T47D (cell line): ENCODE measurements around the gene RNF41.

Source experiments
- DNase-seq, 2 experiments: peaks; one replicate each; pipeline versions ENCODE4 v3.0.0 to v3.0.0-alpha.2; 2011 to 2012; ENCODE audit warnings: low read depth in 1 of 2, low spot score in 1 of 2
- JUND ChIP-seq: IDR thresholded peaks from 2 replicates; pipeline ENCODE4 v1.6.1; 2012; ENCODE audit warnings: low read depth
- in situ Hi-C: cut with HindIII; loops from 2 replicates; pipeline ENCODE4 v1.10.0; 2016; ENCODE audit warnings: low sequenced_read_pairs, low pct_unique_long_range_greater_than_20kb

The RNF41 gene

GRCh38 chr12:56257491-56258067 is 35.9 kb upstream of the RNF41 start:
- DNase-seq, result peak; percentile 66 to 75
- in situ Hi-C loops, result no loop called here
- no peak for TF ChIP-seq JUND

- in situ Hi-C loops, result no loop called here
- no peak for DNase-seq
These were observed 35.3 kb upstream of the RNF41 start for GRCh38 chr12:56257071-56257470.

GRCh38 chr12:56256326-56256960 is 34.7 kb upstream of the RNF41 start:
- in situ Hi-C loops, result no loop called here
- DNase-seq, result no peak
- no peak for TF ChIP-seq JUND

More at GRCh38 chr12:56257071-56257470, 35.3 kb upstream of the RNF41 start:
- no peak for TF ChIP-seq JUND

GRCh38 chr12:56255671-56256070 is 33.9 kb upstream of the RNF41 start:
- in situ Hi-C loops, result no loop called here
- no peak for DNase-seq
- TF ChIP-seq JUND, result no peak

DNA sequence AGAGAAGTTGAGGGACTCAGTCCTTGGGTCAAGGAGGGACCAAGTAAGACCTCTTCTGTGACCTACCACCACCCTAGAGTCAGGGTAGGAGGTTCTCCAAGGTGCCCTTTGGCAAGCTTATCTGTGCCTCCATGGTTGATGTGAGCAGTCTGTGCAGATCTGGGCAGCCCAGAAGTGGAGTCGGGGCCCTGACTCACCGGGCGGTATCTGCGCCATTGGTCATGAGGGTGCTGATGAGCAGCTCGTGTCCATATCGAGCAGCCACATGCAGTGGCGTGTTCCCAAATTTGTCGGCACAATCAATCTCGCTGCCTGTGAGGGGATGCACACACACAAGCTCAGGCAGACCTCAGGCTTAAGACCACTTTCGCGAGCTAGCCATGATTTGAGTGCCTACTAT is 31.4 kb upstream of the RNF41 start:
- no peak for DNase-seq
- TF ChIP-seq JUND, result no peak
- in situ Hi-C loops, result no loop called here

DNA sequence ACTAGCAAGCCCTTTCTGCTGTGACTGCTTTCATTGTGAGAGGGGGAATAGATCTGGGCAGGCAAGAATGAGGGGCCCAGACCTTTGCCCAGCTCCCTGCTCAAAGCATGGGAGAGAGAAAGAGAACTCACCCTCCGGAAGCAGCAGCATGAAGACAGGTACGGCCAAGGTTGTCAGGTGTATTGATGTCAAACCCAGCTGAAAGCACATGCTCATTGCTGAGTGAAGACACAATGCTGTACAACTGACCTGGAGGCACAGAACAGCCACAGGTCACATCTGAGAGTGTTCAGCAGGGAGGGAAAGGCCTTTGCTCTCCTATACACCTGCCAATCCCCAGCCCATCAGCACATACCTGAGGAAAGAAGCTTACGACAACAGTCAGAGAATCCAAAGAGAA is 30.9 kb upstream of the RNF41 start:
- in situ Hi-C loops, result no loop called here
- no peak for TF ChIP-seq JUND
- no peak for DNase-seq

- no peak for DNase-seq
- in situ Hi-C loops, result no loop called here
- no peak for TF ChIP-seq JUND
These were observed 27.0 kb upstream of the RNF41 start for GRCh38 chr12:56248711-56249110.

DNA sequence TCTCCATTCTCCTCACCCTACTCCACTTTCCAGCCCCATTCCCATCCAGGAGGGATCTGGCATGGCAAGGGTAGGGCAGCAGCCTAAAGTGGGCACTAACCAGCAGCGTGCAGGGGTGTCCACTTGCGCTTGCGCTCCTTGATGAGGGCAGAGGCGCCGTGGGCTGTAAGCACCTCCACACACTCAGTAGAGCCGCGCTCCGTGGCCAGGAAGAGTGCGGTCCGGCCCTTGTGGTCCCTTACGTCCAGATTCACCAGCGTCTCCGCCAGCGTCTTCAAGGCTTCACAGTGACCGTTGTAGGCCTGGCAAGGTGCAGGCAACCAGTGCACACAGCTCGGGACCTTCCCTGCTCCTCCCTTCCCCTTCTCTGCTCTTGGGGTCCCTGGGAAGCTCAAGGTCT is 26.2 kb upstream of the RNF41 start:
- no peak for DNase-seq
- in situ Hi-C loops, result no loop called here
- no peak for TF ChIP-seq JUND

GRCh38 chr12:56244494-56244893 is 22.8 kb upstream of the RNF41 start:
- TF ChIP-seq JUND, result no peak
- DNase-seq, result no peak
- in situ Hi-C loops, result no loop called here

DNA sequence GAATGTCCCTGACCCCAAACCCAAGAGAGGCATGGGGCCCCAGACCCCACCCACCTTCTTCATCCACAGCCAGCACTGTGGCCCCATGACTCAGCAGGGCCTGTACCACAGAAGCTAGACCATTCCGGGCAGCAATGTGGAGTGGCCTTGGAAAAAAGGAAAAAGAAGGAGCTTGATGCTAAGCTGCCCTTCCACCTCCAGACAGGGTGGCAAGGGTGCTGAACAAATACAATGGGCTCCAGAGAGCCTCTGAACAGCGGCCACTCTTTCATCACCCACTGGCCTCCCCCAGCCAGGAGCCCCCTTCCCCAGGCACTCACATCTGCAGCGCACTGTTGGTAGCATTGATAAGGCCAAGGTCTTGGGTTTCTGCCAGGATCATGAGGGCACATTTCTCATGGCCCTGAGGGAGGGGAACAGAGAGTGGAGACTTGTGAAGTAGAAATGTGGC is 22.0 kb upstream of the RNF41 start:
- TF ChIP-seq JUND, result no peak
- no peak for DNase-seq
- in situ Hi-C loops, result no loop called here

DNA sequence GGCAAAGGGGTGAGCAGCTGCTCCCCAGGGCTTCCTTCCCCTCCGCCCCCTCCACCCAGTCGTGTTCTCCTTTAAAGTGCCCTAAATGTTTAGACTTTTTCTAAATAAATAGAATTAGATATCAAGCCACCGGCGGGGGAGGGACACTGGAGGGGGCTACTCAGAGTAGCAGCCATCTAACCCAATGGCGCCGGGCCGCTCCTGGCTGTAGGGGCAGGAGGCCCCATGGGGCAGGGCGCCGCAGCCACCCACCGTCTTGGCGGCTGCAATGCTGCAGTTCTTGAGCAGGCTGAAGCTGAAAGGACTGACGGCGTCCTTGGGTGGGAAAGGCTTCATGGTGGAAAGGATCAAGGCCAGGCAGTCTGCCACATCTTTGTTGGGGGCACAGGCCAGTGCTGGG is 21.3 kb upstream of the RNF41 start:
- no peak for DNase-seq
- no peak for TF ChIP-seq JUND
- in situ Hi-C loops, result no loop called here

DNA sequence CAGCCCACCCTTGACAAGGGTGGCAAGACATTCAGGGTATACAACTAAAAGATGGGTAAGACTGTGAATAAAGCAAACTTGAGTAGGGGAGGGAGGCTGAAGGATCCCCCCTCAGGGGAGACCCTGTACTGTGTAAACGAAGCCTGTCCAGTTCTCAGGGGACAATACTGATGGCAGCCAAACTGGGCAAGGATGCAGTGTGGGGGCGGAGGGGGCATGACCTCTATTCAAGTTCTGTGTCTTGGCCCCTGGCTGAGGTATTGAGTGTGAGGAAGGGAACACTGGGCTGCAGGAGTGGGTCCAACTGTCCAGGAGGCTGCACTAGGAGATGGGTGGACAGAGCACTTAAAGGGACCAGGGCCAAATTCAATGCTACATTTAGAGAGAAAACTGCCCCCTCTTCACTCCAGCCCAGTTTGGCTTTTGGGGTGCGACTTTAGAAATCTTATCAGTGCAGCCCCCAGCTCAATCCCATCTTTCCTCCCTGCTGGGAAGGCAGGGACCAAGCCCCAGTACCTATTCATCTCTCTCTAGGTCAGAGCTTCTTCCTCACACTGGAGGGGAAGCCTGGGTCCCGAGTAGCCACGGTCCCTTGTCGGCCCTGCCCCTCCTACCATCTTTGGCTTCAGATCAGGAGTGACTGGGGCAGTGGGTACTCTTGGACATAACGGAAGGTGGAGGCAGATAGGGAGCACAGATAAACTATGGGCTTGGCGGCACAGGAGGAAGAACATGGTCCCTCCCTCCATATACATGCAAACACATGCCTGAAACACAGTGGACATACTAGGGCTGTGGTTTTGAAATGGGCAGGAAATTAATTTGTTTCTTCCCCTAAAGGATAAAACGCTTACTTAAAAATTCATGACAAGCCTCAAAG is 19.9 kb upstream of the RNF41 start:
- TF ChIP-seq JUND, result no peak
- no peak for DNase-seq
- in situ Hi-C loops, result no loop called here

GRCh38 chr12:56237552-56237951 is 15.8 kb upstream of the RNF41 start:
- in situ Hi-C loops, result no loop called here
- no peak for DNase-seq
- no peak for TF ChIP-seq JUND
